ENCODE measurements around the gene TXNDC17. TPM values are rescaled to one million over a fixed set of nuclear protein-coding genes. Genes with fewer than 3 reads are reported as not detected.

Gene TXNDC17
- total and polyA plus RNA-seq, 2 of the 4 experiments (the other 2 are of a cell fraction): 45.0 to 494 TPM

DNA sequence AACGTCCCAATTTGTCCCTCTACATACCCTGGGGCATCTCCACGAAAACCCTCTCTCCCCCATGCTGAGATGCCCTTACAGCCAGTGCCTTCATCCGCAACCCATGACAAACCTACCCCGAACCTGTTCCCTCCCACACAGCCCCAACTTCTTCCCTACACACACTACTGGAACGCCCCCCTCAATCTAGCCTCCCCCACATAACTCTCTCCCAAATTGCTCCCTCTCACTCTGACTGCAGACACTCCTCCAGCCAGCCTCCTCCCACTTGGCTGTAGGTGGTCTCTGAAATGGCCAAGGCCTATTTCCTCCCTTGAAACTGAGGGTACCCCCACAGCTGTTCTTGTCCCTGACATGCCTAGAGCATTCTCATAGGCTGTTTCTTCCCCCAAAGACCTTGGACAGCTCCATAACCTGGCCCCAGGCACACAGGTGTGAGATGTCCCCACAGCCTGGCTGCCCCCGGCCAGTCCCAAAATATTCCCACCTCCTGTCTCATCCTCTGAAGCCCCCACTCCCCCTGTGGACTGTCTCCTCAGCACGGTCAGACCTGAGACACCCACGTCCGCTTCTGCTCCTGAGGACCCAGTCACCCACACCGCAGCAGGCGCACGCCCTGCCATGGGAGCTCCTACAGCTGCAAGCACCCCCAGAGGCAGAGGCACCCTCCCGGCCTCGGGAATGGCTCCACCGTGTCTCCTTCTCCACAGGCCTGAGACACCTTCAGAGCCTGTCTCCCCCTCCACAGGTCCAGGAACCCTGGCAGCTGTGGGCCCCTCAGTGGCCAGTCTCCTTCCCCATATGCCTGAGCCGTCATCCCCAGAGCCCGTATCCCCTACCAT is 4.0 kb upstream of the TXNDC17 start (continued):
- no peak for TF ChIP-seq FOS (IDR thresholded peaks at IDR 0.05; ENCODE audit: low read depth, low read length)

DNA sequence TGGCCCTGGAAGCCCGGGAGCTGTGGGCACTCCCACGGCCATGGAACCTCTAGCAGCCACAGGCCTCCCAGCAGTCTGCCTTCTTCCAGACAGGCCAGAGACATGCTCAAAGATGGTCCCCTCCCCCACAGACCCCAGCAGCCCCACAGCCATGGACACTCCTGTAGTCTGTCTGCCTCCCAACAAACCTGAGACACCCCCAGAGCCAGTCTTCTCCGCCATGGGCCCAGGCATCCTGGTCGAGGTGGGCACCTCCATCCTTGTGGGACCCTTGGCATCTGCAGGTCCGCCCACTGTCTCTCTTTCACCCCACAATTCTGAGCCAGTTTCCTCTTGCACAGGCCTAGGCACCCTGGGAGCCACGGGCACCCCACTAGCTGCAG is 3.4 kb upstream of the TXNDC17 start:
- Histone ChIP-seq H3K4me1 (ENCODE audit: control insufficient read depth, insufficient read depth, low read length) (peaks cover 9% of the 10 kb centered on the region), H3K27me3 (ENCODE audit: control insufficient read depth, insufficient read depth, low read length) (no peaks in the 10 kb centered on the region), H4K91ac (ENCODE audit: insufficient read depth, low read depth, low read length) (no peak overlapping the region), H4K8ac (ENCODE audit: low read depth in 2 of 2, low read length in 2 of 2) (no peak overlapping the region), H2BK5ac (ENCODE audit: low read depth, low read length, poor library complexity, severe bottlenecking) (no peak overlapping the region), H2BK20ac (ENCODE audit: low read depth, low read length) (no peak overlapping the region), H3K14ac (replicated peaks; ENCODE audit: low read depth, low read length) (no peak overlapping the region), H3K4ac (ENCODE audit: low read depth, low read length) (no peak overlapping the region), H4K5ac (ENCODE audit: low read depth, low read length) (no peak overlapping the region), H2AK9ac (replicated peaks; ENCODE audit: low read depth, low read length, poor library complexity) (no peak overlapping the region), H2AK5ac (ENCODE audit: low read depth, low read length) (no peak overlapping the region), H3K79me1 (ENCODE audit: low read depth in 1 of 2, low read length in 2 of 2) (peaks cover 9 to 70% of the 10 kb centered on the region in 2 experiments), H2BK120ac (ENCODE audit: low read depth, low read length) (no peak overlapping the region), H3K4me2 (ENCODE audit: low read depth, low read length) (no peak overlapping the region), H3K9me1 (ENCODE audit: insufficient read depth, low read length) (0 out of 2 replicates have a peak, but pooled peaks cover 5% of the 10 kb centered on the region), H3K18ac (ENCODE audit: low read depth, low read length) (no peak overlapping the region), H3K23ac (ENCODE audit: low read depth, low read length) (no peak overlapping the region), H3K27ac (ENCODE audit: insufficient read depth, low read length) (no peak overlapping the region), H2AFZ (replicated peaks; ENCODE audit: low read length, poor library complexity) (no peak overlapping the region), H2BK15ac (ENCODE audit: low read depth, low read length) (no peak overlapping the region), H3K56ac (ENCODE audit: extremely low read depth, insufficient read depth, low read length) (no peak overlapping the region), H3K36me3 (ENCODE audit: control insufficient read depth, insufficient read depth, low read length) (peaks cover 12% of the 10 kb centered on the region), H3K9me3 (ENCODE audit: control insufficient read depth, insufficient read depth, low read length) (no peaks in the 10 kb centered on the region), H3K9ac (ENCODE audit: low read depth, low read length) (no peak overlapping the region), H4K20me1 (ENCODE audit: insufficient read depth, low read length) (no peaks in the 10 kb centered on the region; the same call in 1 of the 2 replicates), H3K4me3 (ENCODE audit: insufficient read depth, low read depth, low read length) (no peak overlapping the region)
- ATAC-seq (ENCODE audit: low read depth) (no peak), DNase-seq (no peak)
- ChIA-PET CTCF (no interaction called here), POLR2A (ENCODE audit: unreplicated experiment) (no interaction called here)
- in situ Hi-C loops (cut with MboI; ENCODE audit: low sequenced_read_pairs): no loop called here
- intact Hi-C loops (cut with micrococcal nuclease): no loop called here
- dilution Hi-C loops (cut with HindIII; ENCODE audit: low sequenced_read_pairs, unreplicated experiment): no loop called here
- 90% methylated on average over 2 of the region's 6 CpGs; no CpG with 5 or more reads in 1 of the 2 experiments for WGBS, 2 experiments (ENCODE audit: extremely low coverage in 2 of 2, insufficient read length in 1 of 2)
- TF ChIP-seq BHLHE40 (IDR thresholded peaks at IDR 0.05; ENCODE audit: low read depth, low read length) (no peak), MXI1 (IDR thresholded peaks at IDR 0.05; ENCODE audit: borderline replicate concordance, low read depth, low read length) (no peak), RCOR1 (IDR thresholded peaks at IDR 0.05; ENCODE audit: insufficient replicate concordance, low read length) (no peak), MAFK (IDR thresholded peaks at IDR 0.05; ENCODE audit: low read depth, low read length) (no peak), RAD21 (IDR thresholded peaks at IDR 0.05; ENCODE audit: low read length) (no peak), NFE2L2 (IDR thresholded peaks at IDR 0.05; ENCODE audit: low read depth, low read length) (no peak)
- TF ChIP-seq, protein P1, sequence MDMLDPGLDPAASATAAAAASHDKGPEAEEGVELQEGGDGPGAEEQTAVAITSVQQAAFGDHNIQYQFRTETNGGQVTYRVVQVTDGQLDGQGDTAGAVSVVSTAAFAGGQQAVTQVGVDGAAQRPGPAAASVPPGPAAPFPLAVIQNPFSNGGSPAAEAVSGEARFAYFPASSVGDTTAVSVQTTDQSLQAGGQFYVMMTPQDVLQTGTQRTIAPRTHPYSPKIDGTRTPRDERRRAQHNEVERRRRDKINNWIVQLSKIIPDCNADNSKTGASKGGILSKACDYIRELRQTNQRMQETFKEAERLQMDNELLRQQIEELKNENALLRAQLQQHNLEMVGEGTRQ (IDR thresholded peaks at IDR 0.05; ENCODE audit: low read depth, low read length): no peak
- TF ChIP-seq, protein P2, sequence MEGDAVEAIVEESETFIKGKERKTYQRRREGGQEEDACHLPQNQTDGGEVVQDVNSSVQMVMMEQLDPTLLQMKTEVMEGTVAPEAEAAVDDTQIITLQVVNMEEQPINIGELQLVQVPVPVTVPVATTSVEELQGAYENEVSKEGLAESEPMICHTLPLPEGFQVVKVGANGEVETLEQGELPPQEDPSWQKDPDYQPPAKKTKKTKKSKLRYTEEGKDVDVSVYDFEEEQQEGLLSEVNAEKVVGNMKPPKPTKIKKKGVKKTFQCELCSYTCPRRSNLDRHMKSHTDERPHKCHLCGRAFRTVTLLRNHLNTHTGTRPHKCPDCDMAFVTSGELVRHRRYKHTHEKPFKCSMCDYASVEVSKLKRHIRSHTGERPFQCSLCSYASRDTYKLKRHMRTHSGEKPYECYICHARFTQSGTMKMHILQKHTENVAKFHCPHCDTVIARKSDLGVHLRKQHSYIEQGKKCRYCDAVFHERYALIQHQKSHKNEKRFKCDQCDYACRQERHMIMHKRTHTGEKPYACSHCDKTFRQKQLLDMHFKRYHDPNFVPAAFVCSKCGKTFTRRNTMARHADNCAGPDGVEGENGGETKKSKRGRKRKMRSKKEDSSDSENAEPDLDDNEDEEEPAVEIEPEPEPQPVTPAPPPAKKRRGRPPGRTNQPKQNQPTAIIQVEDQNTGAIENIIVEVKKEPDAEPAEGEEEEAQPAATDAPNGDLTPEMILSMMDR (conservative IDR thresholded peaks at IDR 0.05; ENCODE audit: low read depth, low read length): no peak
- BruUV-seq (replicated peaks): no TSS peak

Measured in IMR-90 (cell line).